Rectal smooth muscle tissue (tissue), 1 donor: ENCODE results near the gene MAST2.
"Not testable (repeated sequence)": the region's sequence is repeated elsewhere in the genome, so short reads cannot be mapped to it uniquely, and the experiment has no call there.

Source experiments
- H3K27ac ChIP-seq: one replicate; pipeline ENCODE4 v1.7.0; 2013; ENCODE audit warnings: low read depth, low read length, inconsistent platforms
- H3K27me3 ChIP-seq: one replicate; pipeline ENCODE4 v1.7.0; 2013; ENCODE audit warnings: low read length; ENCODE audit not compliant: control insufficient read depth, insufficient read depth
- H3K36me3 ChIP-seq: one replicate; pipeline ENCODE4 v1.7.0; 2013; ENCODE audit warnings: low read length; ENCODE audit not compliant: control insufficient read depth, insufficient read depth
- H3K4me1 ChIP-seq: one replicate; pipeline ENCODE4 v1.7.0; 2013; ENCODE audit warnings: low read length; ENCODE audit not compliant: control insufficient read depth, insufficient read depth
- H3K4me3 ChIP-seq: one replicate; pipeline ENCODE4 v1.7.0; 2013; ENCODE audit warnings: low read length
- H3K9ac ChIP-seq: one replicate; pipeline ENCODE4 v1.7.0; 2013; ENCODE audit warnings: low read length

MAST2 gene

DNA sequence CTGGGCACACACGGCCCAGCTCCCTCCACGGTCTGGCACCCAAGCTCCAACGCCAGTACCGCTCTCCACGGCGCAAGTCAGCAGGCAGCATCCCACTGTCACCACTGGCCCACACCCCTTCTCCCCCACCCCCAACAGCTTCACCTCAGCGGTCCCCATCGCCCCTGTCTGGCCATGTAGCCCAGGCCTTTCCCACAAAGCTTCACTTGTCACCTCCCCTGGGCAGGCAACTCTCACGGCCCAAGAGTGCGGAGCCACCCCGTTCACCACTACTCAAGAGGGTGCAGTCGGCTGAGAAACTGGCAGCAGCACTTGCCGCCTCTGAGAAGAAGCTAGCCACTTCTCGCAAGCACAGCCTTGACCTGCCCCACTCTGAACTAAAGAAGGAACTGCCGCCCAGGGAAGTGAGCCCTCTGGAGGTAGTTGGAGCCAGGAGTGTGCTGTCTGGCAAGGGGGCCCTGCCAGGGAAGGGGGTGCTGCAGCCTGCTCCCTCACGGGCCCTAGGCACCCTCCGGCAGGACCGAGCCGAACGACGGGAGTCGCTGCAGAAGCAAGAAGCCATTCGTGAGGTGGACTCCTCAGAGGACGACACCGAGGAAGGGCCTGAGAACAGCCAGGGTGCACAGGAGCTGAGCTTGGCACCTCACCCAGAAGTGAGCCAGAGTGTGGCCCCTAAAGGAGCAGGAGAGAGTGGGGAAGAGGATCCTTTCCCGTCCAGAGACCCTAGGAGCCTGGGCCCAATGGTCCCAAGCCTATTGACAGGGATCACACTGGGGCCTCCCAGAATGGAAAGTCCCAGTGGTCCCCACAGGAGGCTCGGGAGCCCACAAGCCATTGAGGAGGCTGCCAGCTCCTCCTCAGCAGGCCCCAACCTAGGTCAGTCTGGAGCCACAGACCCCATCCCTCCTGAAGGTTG, 231.4 kb downstream of the MAST2 start:
- Histone ChIP-seq H3K4me1 (no peaks in the 10 kb centered on the region), H3K4me3 (no peak overlapping the region), H3K27me3 (no peaks in the 10 kb centered on the region), H3K36me3 (peaks cover 26% of the 10 kb centered on the region), H3K27ac (no peak overlapping the region), H3K9ac (no peak overlapping the region)

DNA sequence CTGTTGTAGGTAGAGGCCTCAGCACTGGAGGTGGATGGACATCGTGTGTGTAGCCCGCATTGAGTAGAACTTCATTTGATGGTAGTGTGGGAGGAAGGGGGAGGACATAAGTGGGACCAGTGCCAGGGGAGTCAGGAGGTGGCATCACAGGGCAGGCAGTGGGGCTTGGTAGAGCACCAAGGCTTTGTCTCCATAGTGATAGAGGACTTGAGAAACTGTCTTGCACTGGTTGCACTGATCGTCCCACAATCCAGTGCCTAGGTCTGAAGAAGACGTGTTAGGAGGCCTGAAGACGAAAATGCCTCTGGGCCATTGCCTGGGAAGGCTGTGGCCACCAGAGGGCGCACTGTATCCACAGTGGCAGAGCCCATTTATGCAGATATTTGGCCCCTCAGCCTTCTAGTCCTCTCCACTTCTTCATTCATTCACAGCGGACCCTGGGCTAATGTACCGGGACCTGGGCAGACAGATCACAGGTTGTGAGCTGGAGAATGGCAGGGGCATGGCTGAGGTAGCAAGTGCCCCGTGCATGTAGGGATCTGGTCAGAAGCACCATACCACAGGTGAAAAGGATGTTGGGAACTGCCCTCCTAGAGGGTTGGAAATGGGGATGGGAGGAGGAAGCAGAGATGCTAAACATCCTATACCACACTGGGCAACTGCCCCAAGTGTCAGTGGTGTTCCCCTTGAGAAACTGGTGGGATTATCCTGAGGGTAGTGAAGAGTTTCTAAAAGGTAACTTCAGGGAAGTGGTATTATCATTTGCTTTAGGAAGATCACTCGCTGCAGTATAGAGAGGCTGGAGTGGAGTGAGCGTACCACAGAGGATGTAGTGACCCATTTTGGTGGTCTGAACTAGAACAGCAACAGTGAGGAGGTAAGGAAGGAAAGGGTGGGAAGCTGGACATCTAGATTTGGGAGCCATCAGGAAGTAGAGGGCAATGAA, 233.8 kb downstream of the MAST2 start:
- H3K27me3 ChIP-seq: no peaks in the 10 kb centered on the region
- no peak overlapping the region for H3K9ac ChIP-seq
- H3K27ac ChIP-seq: no peak overlapping the region
- H3K36me3 ChIP-seq: peaks cover 8% of the 10 kb centered on the region
- H3K4me3 ChIP-seq: no peak overlapping the region
- H3K4me1 ChIP-seq: no peaks in the 10 kb centered on the region

DNA sequence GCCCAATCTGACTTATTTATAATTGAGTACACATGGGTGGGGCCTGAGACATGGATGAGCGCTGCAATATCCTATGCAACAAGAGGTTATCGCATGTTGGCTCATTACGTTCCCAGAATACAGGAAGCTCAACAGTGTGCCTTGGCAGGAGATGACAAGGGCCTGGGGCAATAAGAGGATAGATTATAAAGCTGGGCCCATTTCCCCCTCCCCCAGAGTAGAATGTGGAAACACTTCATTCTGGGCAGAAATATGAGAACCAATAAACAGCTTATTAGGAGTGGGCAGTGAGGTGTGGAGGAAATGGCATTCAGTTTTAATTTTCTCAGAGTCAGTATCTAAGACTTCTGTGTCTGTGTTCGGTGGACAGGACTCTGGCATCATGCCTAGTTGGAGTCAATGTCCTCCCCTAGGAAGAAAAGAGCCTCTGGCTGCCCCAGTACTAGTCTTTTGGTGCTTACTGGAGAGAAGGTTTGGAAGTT, 236.2 kb downstream of the MAST2 start:
- H3K4me3 ChIP-seq: no peak overlapping the region
- H3K27me3 ChIP-seq: no peaks in the 10 kb centered on the region
- no peak overlapping the region for H3K27ac ChIP-seq
- H3K36me3 ChIP-seq: peaks cover 4% of the 10 kb centered on the region
- no peak overlapping the region for H3K9ac ChIP-seq
- no peaks in the 10 kb centered on the region for H3K4me1 ChIP-seq

GRCh38 chr1:46041551-46041950, 238.1 kb downstream of the MAST2 start:
- H3K4me3 ChIP-seq: no peak overlapping the region
- no peak overlapping the region for H3K27ac ChIP-seq
- H3K36me3 ChIP-seq: no peaks in the 10 kb centered on the region
- H3K27me3 ChIP-seq: no peaks in the 10 kb centered on the region
- H3K4me1 ChIP-seq: no peaks in the 10 kb centered on the region
- no peak overlapping the region for H3K9ac ChIP-seq

DNA sequence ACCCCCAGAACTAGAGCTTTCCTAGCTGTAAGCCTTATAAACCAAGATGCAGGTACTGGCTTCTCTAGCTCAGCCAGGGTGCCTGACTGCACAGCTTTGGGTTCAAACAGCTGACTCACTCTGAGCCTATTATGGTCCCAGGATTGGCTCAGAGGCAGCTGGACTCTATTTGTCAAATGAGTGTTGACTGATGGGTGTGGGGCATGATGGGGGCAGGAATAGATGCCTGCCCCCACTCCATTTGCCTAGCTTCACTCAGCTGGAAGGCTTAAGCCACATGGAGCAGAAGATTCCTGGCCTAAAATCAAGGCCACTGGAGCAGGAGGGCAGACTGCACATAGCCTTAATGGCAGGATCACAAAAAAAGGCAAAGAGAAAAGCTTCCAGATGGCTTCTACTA, 238.6 kb downstream of the MAST2 start:
- H3K27me3 ChIP-seq: no peaks in the 10 kb centered on the region
- no peak overlapping the region for H3K27ac ChIP-seq
- no peaks in the 10 kb centered on the region for H3K36me3 ChIP-seq
- H3K4me3 ChIP-seq: no peak overlapping the region
- no peaks in the 10 kb centered on the region for H3K4me1 ChIP-seq
- no peak overlapping the region for H3K9ac ChIP-seq

GRCh38 chr1:46043458-46044017, 240.1 kb downstream of the MAST2 start:
- H3K36me3 ChIP-seq: no peaks in the 10 kb centered on the region
- no peak overlapping the region for H3K4me3 ChIP-seq
- no peak overlapping the region for H3K9ac ChIP-seq
- H3K4me1 ChIP-seq: no peaks in the 10 kb centered on the region
- no peaks in the 10 kb centered on the region for H3K27me3 ChIP-seq
- H3K27ac ChIP-seq: no peak overlapping the region

DNA sequence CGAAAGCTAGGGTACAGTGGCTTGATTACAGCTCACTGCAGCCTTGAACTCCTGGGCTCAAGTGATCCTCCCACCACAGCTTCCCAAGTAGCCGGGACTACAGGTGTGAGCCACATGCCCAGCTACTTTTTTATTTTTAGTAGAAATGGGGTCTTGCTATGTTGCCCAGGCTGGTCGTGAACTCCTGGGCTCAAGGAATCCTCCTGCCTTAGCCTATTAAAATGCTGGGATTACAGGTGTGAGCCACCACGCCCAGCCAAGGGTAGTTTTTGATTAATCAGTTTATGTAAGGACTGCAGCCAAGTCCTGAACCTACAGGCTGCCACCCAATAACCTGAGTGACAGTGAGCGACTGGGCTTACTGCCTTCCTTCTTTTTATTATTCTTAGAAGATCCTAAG, 240.7 kb downstream of the MAST2 start:
- H3K36me3 ChIP-seq: no peaks in the 10 kb centered on the region
- no peak overlapping the region for H3K9ac ChIP-seq
- H3K4me1 ChIP-seq: no peaks in the 10 kb centered on the region
- H3K27ac ChIP-seq: no peak overlapping the region
- H3K4me3 ChIP-seq: no peak overlapping the region
- H3K27me3 ChIP-seq: no peaks in the 10 kb centered on the region

DNA sequence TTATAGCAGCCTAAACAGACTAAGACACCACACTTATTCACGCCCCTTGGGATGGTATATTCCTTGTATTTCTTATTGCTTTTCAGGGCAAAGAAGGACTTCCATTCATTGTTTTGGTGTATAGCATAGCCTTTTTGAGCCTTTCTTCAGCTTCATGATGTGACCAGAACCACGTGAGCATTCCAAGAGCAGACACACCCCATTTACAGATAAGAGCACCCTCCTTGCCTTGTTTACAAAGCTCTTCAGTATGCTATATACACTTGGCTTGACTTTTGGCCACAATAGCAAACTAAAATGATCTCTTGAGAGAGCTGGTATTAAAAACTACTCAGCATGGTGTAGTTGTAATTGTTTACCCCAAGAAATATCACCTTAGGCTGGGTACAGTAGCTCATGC, 250.3 kb downstream of the MAST2 start:
- H3K27ac ChIP-seq: no peak overlapping the region
- no peaks in the 10 kb centered on the region for H3K4me1 ChIP-seq
- H3K9ac ChIP-seq: no peak overlapping the region
- no peak overlapping the region for H3K4me3 ChIP-seq
- H3K27me3 ChIP-seq: no peaks in the 10 kb centered on the region
- H3K36me3 ChIP-seq: no peaks in the 10 kb centered on the region

GRCh38 chr1:46056325-46056724, 252.9 kb downstream of the MAST2 start:
- H3K4me1 ChIP-seq: no peaks in the 10 kb centered on the region
- no peaks in the 10 kb centered on the region for H3K36me3 ChIP-seq
- H3K27me3 ChIP-seq: no peaks in the 10 kb centered on the region
- H3K27ac ChIP-seq: no peak overlapping the region
- no peak overlapping the region for H3K4me3 ChIP-seq
- no peak overlapping the region for H3K9ac ChIP-seq

DNA sequence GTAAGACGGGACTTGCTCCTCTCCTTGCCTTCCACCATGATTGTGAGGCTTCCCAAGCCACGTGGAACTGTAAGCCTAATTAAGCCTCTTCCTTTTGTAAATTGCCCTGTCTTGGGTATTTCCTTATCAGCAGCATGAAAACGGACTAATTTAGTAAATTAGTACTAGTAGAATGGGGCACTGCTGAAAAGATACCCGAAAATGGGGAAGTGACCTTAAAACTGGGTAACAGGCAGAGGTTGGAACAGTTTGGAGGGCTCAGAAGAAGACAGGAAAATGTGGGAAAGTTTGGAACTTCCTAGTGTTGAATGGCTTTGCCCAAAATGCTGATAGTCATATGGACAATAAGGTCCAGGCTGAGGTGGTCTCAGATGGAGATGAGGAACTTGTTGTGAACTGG, 253.8 kb downstream of the MAST2 start:
- not testable (repeated sequence) for H3K4me1 ChIP-seq, H3K4me3 ChIP-seq, H3K27me3 ChIP-seq, H3K9ac ChIP-seq, H3K36me3 ChIP-seq, H3K27ac ChIP-seq

GRCh38 chr1:46057781-46058180, 254.4 kb downstream of the MAST2 start:
- no peaks in the 10 kb centered on the region for H3K4me1 ChIP-seq
- H3K4me3 ChIP-seq: no peak overlapping the region
- no peaks in the 10 kb centered on the region for H3K36me3 ChIP-seq
- no peaks in the 10 kb centered on the region for H3K27me3 ChIP-seq
- no peak overlapping the region for H3K27ac ChIP-seq
- no peak overlapping the region for H3K9ac ChIP-seq

DNA sequence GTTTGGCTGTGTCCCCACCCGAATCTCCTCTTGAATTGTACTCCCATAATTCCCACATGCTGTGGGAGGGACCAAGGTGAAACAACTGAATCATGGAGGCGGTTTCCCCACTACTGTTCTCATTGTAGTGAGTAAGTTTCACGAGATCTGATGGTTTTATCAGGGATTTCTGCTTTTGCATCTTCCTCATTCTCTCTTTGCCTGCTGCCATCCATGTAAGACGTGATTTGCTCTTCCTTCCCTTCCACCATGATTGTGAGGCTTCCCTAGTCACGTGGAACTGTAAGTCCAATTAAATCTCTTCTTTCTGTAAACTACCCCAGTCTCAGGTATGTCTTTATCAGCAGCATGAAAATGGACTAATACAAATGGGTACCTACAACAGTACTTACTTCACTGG, 255.5 kb downstream of the MAST2 start:
- no peak overlapping the region for H3K27ac ChIP-seq
- no peaks in the 10 kb centered on the region for H3K36me3 ChIP-seq
- no peak overlapping the region for H3K4me3 ChIP-seq
- H3K4me1 ChIP-seq: no peaks in the 10 kb centered on the region
- no peak overlapping the region for H3K9ac ChIP-seq
- no peaks in the 10 kb centered on the region for H3K27me3 ChIP-seq
